ENCODE data around the gene SEC11A.

SEC11A gene

GRCh38 chr15:84658080-84658787, 57.7 kb downstream of the SEC11A start, which contains the start of gene NMB:
Gene NMB, minus strand, starts transcription at chr15:84658199. Its CDS starts 47 bp downstream, at chr15:84658152.
- Histone ChIP-seq H3K4me3 (ENCODE audit: insufficient read depth, low read length, poor library complexity, severe bottlenecking) (peak within 1 kb of the TSS; percentile 46), H3F3A (ENCODE audit: insufficient read depth) (peaks cover 28% of the 10 kb centered on the region), H3K27me3 (ENCODE audit: low read length) (no peaks in the 10 kb centered on the region), H3K9me2 (replicated peaks; ENCODE audit: insufficient read depth, low read length) (no peaks in the 10 kb centered on the region), H3K9ac (ENCODE audit: low read length) (peak within 1 kb of the TSS; percentile 55), H2AFZ (ENCODE audit: low read depth, low read length, severe bottlenecking) (peak within 1 kb of the TSS; percentile 52), H3K79me2 (ENCODE audit: insufficient read depth, low read length) (peaks cover 4% of the 10 kb centered on the region), H3K9me3 (ENCODE audit: insufficient read depth, low read length) (no peaks in the 10 kb centered on the region), H3K4me2 (ENCODE audit: low read depth, low read length, poor library complexity, severe bottlenecking) (peak within 1 kb of the TSS; percentile 63), H4K20me1 (ENCODE audit: low read depth, low read length) (no peaks in the 10 kb centered on the region), H3K27ac (ENCODE audit: low read depth, low read length) (peak within 1 kb of the TSS; percentile 68), H3K36me3 (ENCODE audit: low read length) (no peaks in the 10 kb centered on the region)
- TF ChIP-seq CTCF (IDR thresholded peaks at IDR 0.05; ENCODE audit: insufficient read depth, low read length, poor library complexity, severe bottlenecking) = peak; percentile 72
- TF ChIP-seq EZH2phosphoT487 (conservative IDR thresholded peaks at IDR 0.05; ENCODE audit: low read length) = no peak

DNA sequence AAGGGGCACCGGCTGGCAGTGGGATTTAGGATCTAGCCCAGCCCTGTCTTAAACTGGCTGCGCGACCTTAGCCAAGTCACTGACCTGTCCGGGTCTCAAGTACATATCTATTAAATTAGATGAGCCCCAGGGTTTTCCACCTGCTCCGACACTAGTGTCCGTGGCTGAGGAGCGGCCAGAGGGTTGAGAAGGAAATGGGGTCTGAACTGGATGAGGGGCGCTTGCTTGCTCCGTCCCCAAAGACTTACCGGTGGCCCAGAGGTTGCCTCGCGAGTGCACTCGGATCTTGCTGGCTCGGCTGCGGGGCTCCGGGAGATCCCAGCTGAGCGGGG, 58.2 kb downstream of the SEC11A start:
- Histone ChIP-seq H2AFZ (ENCODE audit: low read depth, low read length, severe bottlenecking) (peak overlapping the region; percentile 38), H3K79me2 (ENCODE audit: insufficient read depth, low read length) (peaks cover 9% of the 10 kb centered on the region), H3K4me2 (ENCODE audit: low read depth, low read length, poor library complexity, severe bottlenecking) (peak overlapping the region; percentile 63), H3K9ac (ENCODE audit: low read length) (peak overlapping the region; percentile 55), H3K27ac (ENCODE audit: low read depth, low read length) (no peak overlapping the region), H3F3A (ENCODE audit: insufficient read depth) (peaks cover 28% of the 10 kb centered on the region), H3K9me2 (replicated peaks; ENCODE audit: insufficient read depth, low read length) (no peaks in the 10 kb centered on the region), H3K27me3 (ENCODE audit: low read length) (no peaks in the 10 kb centered on the region), H4K20me1 (ENCODE audit: low read depth, low read length) (no peaks in the 10 kb centered on the region), H3K9me3 (ENCODE audit: insufficient read depth, low read length) (no peaks in the 10 kb centered on the region), H3K4me3 (ENCODE audit: insufficient read depth, low read length, poor library complexity, severe bottlenecking) (peak overlapping the region; percentile 32), H3K36me3 (ENCODE audit: low read length) (no peaks in the 10 kb centered on the region)
- TF ChIP-seq EZH2phosphoT487 (conservative IDR thresholded peaks at IDR 0.05; ENCODE audit: low read length) = no peak
- no peak for TF ChIP-seq CTCF (IDR thresholded peaks at IDR 0.05; ENCODE audit: insufficient read depth, low read length, poor library complexity, severe bottlenecking)

DNA sequence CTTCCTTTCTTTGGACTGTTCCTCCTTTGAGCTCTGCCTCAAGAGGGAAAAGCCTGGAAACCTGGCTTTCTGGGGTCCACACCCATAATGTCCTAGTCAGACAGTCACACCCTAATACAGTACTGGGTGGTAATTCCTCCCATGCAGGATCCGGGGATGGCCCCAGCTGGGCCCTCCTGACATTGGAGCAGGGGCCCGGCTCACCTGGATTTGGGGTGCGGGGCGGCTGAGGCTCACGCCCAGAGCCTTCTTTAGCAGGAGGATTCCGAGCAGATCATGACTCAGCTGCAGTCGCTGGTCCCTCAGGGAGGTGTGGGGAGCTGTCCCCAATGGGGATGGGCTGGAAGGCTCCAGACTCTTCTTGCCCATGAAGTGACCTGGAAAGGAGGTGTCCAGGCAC, 59.0 kb downstream of the SEC11A start:
- H3K9me2 ChIP-seq (replicated peaks; ENCODE audit: insufficient read depth, low read length) = no peaks in the 10 kb centered on the region
- H3K9ac ChIP-seq (ENCODE audit: low read length) = no peak overlapping the region
- TF ChIP-seq CTCF (IDR thresholded peaks at IDR 0.05; ENCODE audit: insufficient read depth, low read length, poor library complexity, severe bottlenecking) = no peak
- no peak for TF ChIP-seq EZH2phosphoT487 (conservative IDR thresholded peaks at IDR 0.05; ENCODE audit: low read length)
- H3K27me3 ChIP-seq (ENCODE audit: low read length) = no peaks in the 10 kb centered on the region
- H3K9me3 ChIP-seq (ENCODE audit: insufficient read depth, low read length) = no peaks in the 10 kb centered on the region
- H3K36me3 ChIP-seq (ENCODE audit: low read length) = no peaks in the 10 kb centered on the region
- no peak overlapping the region for H3K27ac ChIP-seq (ENCODE audit: low read depth, low read length)
- H3K4me3 ChIP-seq (ENCODE audit: insufficient read depth, low read length, poor library complexity, severe bottlenecking) = no peak overlapping the region
- H4K20me1 ChIP-seq (ENCODE audit: low read depth, low read length) = no peaks in the 10 kb centered on the region
- no peak overlapping the region for H2AFZ ChIP-seq (ENCODE audit: low read depth, low read length, severe bottlenecking)
- H3K79me2 ChIP-seq (ENCODE audit: insufficient read depth, low read length) = peaks cover 12% of the 10 kb centered on the region
- peaks cover 28% of the 10 kb centered on the region for H3F3A ChIP-seq (ENCODE audit: insufficient read depth)
- H3K4me2 ChIP-seq (ENCODE audit: low read depth, low read length, poor library complexity, severe bottlenecking) = no peak overlapping the region

All from SU-DHL-6 (cell line).